Naive thymus-derived CD4-positive, alpha-beta T cell (primary cell): ENCODE results near the gene DGKK. TPM values are rescaled to one million over a fixed set of nuclear protein-coding genes. Genes with fewer than 3 reads are reported as not detected.

Experiments
- ATAC-seq: fragments of 150-1000 bp; cut with Tn5 transposase; 2 replicates; pipeline ENCODE4 v1.10.0; 2021; ENCODE audit warnings: mild to moderate bottlenecking, moderate library complexity
- CTCF ChIA-PET: fragments of 350-600 bp; sonication (Branson Sonifier 250); formaldehyde crosslinking; loops from one replicate; lab custom pipeline; 2021; ENCODE audit warnings: antibody characterized with exemption; lab: Charles Lee
- POLR2A ChIA-PET: fragments of 350-600 bp; sonication (Branson Sonifier 250); formaldehyde crosslinking; loops from one replicate; lab custom pipeline; 2021; ENCODE audit warnings: antibody characterized with exemption, inconsistent platforms; lab: Charles Lee
- DNase-seq, 9 donors: peaks; one replicate each; pipeline versions ENCODE4 v3.0.0 to v3.0.0-alpha.2; 2020 to 2022; ENCODE audit warnings: mixed read lengths in 1 of 9
- H3K27ac ChIP-seq: one replicate; pipeline ENCODE4 v1.7.0; 2013; ENCODE audit warnings: mild to moderate bottlenecking, low read depth, low read length, moderate library complexity
- H3K27me3 ChIP-seq, 2 donors: one replicate each; pipeline ENCODE4 v1.7.0; 2013; ENCODE audit warnings: low read length in 2 of 2, mild to moderate bottlenecking in 2 of 2, moderate library complexity in 2 of 2; ENCODE audit not compliant: control insufficient read depth in 2 of 2, insufficient read depth in 2 of 2
- H3K36me3 ChIP-seq, 3 experiments: 1 replicate in 2 of 3; 2 replicates in 1 of 3; pipeline ENCODE4 v1.7.0; 2013; ENCODE audit warnings: low read length in 3 of 3, mild to moderate bottlenecking in 3 of 3, moderate library complexity in 1 of 3; ENCODE audit not compliant: insufficient read depth in 3 of 3, control insufficient read depth in 2 of 3
- H3K4me1 ChIP-seq, 2 donors: one replicate each; pipeline ENCODE4 v1.7.0; 2013; ENCODE audit warnings: low read length in 2 of 2, mild to moderate bottlenecking in 2 of 2, moderate library complexity in 1 of 2; ENCODE audit not compliant: control insufficient read depth in 2 of 2, insufficient read depth in 2 of 2
- H3K4me3 ChIP-seq: 2 replicates; pipeline ENCODE4 v1.7.0; 2013; ENCODE audit warnings: mild to moderate bottlenecking, low read length
- H3K9me3 ChIP-seq, 3 experiments: 1 replicate in 2 of 3; 2 replicates in 1 of 3; pipeline ENCODE4 v1.7.0; 2013; ENCODE audit warnings: low read length in 3 of 3; ENCODE audit not compliant: control insufficient read depth in 2 of 3
- H3K27ac Mint-ChIP-seq, 9 donors: one replicate each; pipeline ENCODE4 v1.8.0; 2020 to 2022; ENCODE audit warnings: mixed read lengths in 9 of 9, mild to moderate bottlenecking in 8 of 9, moderate library complexity in 5 of 9, inconsistent platforms in 2 of 9
- H3K27me3 Mint-ChIP-seq, 5 donors: one replicate each; pipeline ENCODE4 v1.8.0; 2021 to 2022; ENCODE audit warnings: mixed read lengths in 5 of 5, mild to moderate bottlenecking in 1 of 5
- H3K36me3 Mint-ChIP-seq, 5 donors: one replicate each; pipeline ENCODE4 v1.8.0; 2020 to 2022; ENCODE audit warnings: mixed read lengths in 5 of 5, mild to moderate bottlenecking in 3 of 5, inconsistent platforms in 1 of 5
- H3K4me1 Mint-ChIP-seq, 7 donors: one replicate each; pipeline ENCODE4 v1.8.0; 2020 to 2022; ENCODE audit warnings: mixed read lengths in 7 of 7, mild to moderate bottlenecking in 3 of 7, inconsistent platforms in 1 of 7
- H3K4me3 Mint-ChIP-seq, 10 donors: one replicate each; pipeline ENCODE4 v1.8.0; 2020 to 2022; ENCODE audit warnings: mild to moderate bottlenecking in 10 of 10, mixed read lengths in 10 of 10, moderate library complexity in 6 of 10, inconsistent platforms in 2 of 10
- H3K9me3 Mint-ChIP-seq, 11 donors: one replicate each; pipeline ENCODE4 v1.8.0; 2020 to 2022; ENCODE audit warnings: mixed read lengths in 11 of 11, mild to moderate bottlenecking in 4 of 11, inconsistent platforms in 1 of 11, moderate library complexity in 1 of 11
- intact Hi-C, 2 donors: fragments of 100-400 bp; cut with micrococcal nuclease; formaldehyde crosslinking; loops; one replicate each; pipeline ENCODE4 v1.15.1; 2023
- polyA plus RNA-seq, 2 donors: library from polyadenylated mRNA; unstranded; fragments of 300-500 nt; fragmentation: Illumina TruSeq; gene quantifications; one replicate each; pipeline ENCODE4 v1.2.3, GENCODE V29; 2021
- total RNA-seq, 6 experiments: library from RNA in 5 of 6; stranded (reverse) in 5 of 6; gene quantifications; 1 replicate in 5 of 6; 2 replicates in 1 of 6; pipeline ENCODE4 v1.2.3 and lab custom pipeline; 2021 to 2026

The DGKK gene
- total and polyA plus RNA-seq, 7 experiments from 2014 or later: 0.11 to 0.96 TPM; not detected in 5

GRCh38 chrX:50452782-50453181 lies 17.8 kb downstream of the DGKK start:
- Mint-ChIP-seq H3K4me1 (no peaks in the 10 kb centered on the region), H3K4me3 (no peak overlapping the region), H3K27me3 (peaks cover 0 to 12% (median 5%) of the 10 kb centered on the region in 5 donors), H3K9me3 (peaks cover 0 to 1% (median 0%) of the 10 kb centered on the region in 11 donors), H3K27ac (no peak overlapping the region), H3K36me3 (no peaks in the 10 kb centered on the region)
- Histone ChIP-seq H3K36me3 (no peaks in the 10 kb centered on the region), H3K9me3 (no peaks in the 10 kb centered on the region), H3K4me1 (no peaks in the 10 kb centered on the region), H3K27ac (no peak overlapping the region), H3K27me3 (no peaks in the 10 kb centered on the region), H3K4me3 (no peak overlapping the region)
- DNase-seq (no peak), ATAC-seq (no peak)
- intact Hi-C loops: no loop called here
- CTCF ChIA-PET: no interaction called here
- POLR2A ChIA-PET: no interaction called here

DNA sequence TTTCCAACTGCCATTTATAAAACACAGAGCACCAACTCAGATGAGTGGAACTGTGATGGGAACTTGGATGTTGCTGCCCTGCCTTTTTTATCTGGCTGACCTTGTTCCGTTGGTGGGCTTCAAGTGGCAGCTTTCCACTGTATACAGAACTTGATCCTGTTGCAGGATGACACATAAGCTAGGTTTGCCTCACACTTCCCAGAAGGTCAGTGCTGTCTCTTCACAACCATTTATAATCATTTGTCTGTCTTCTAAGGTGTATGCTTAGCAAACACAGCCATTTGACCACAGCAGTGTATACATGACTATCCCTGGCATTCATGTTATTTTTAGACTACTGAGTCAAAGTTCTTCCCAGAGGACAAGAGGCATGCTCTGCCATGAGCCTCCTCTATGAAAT lies 20.3 kb downstream of the DGKK start:
- ChIA-PET CTCF (no interaction called here), POLR2A (no interaction called here)
- Histone ChIP-seq H3K9me3 (no peaks in the 10 kb centered on the region), H3K27me3 (no peaks in the 10 kb centered on the region), H3K4me1 (no peaks in the 10 kb centered on the region), H3K27ac (no peak overlapping the region), H3K4me3 (no peak overlapping the region), H3K36me3 (no peaks in the 10 kb centered on the region)
- Mint-ChIP-seq H3K27ac (no peak overlapping the region), H3K36me3 (no peaks in the 10 kb centered on the region), H3K27me3 (peaks cover 0 to 12% (median 5%) of the 10 kb centered on the region in 5 donors), H3K4me3 (no peak overlapping the region), H3K4me1 (no peaks in the 10 kb centered on the region), H3K9me3 (peaks cover 0 to 1% (median 0%) of the 10 kb centered on the region in 11 donors)
- intact Hi-C loops: no loop called here
- no peak for DNase-seq
- ATAC-seq: no peak

GRCh38 chrX:50448565-50448964 lies 22.1 kb downstream of the DGKK start:
- Mint-ChIP-seq H3K4me3 (no peak overlapping the region), H3K4me1 (no peaks in the 10 kb centered on the region), H3K9me3 (peaks cover 0 to 2% (median 0%) of the 10 kb centered on the region in 11 donors), H3K27ac (no peak overlapping the region), H3K27me3 (peaks cover 0 to 11% (median 3%) of the 10 kb centered on the region in 5 donors), H3K36me3 (no peaks in the 10 kb centered on the region)
- CTCF ChIA-PET: no interaction called here
- no peaks in the 10 kb centered on the region for H3K27me3 ChIP-seq
- H3K4me1 ChIP-seq: no peaks in the 10 kb centered on the region
- intact Hi-C loops: no loop called here
- POLR2A ChIA-PET: no interaction called here
- ATAC-seq: peak; percentile 34
- peak in 1 of 9 donors; percentile 1 for DNase-seq
- no peaks in the 10 kb centered on the region for H3K36me3 ChIP-seq
- no peak overlapping the region for H3K4me3 ChIP-seq
- no peak overlapping the region for H3K27ac ChIP-seq
- H3K9me3 ChIP-seq: no peaks in the 10 kb centered on the region

DNA sequence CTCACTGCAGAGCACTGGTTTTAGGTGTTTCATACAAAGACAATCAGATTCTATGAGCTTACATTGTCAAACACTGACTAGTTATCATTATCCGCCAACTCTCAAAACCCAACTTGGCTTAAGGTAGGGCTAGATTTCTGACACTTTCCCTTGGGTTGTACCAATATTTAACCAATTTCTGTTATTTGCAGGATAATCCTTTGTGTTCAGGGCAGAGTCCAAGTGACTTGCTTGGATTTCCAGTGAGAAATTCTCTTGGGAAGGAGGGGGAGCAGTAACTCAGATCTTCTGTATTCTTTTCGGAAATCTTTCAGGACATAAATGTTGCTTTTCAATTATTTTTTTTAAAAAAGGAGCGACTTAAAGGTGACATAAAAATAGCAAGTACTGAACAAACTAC lies 23.1 kb downstream of the DGKK start:
- DNase-seq (no peak), ATAC-seq (no peak)
- Mint-ChIP-seq H3K9me3 (peaks cover 0 to 2% (median 0%) of the 10 kb centered on the region in 11 donors), H3K36me3 (no peaks in the 10 kb centered on the region), H3K4me1 (no peaks in the 10 kb centered on the region), H3K4me3 (no peak overlapping the region), H3K27ac (no peak overlapping the region), H3K27me3 (peaks cover 0 to 11% (median 3%) of the 10 kb centered on the region in 5 donors)
- Histone ChIP-seq H3K36me3 (no peaks in the 10 kb centered on the region), H3K27ac (no peak overlapping the region), H3K9me3 (no peaks in the 10 kb centered on the region), H3K4me1 (no peaks in the 10 kb centered on the region), H3K27me3 (no peaks in the 10 kb centered on the region), H3K4me3 (no peak overlapping the region)
- intact Hi-C loops: no loop called here
- ChIA-PET CTCF (no interaction called here), POLR2A (no interaction called here)

- DNase-seq (no peak), ATAC-seq (no peak)
- Histone ChIP-seq H3K27ac (no peak overlapping the region), H3K4me3 (no peak overlapping the region), H3K9me3 (no peaks in the 10 kb centered on the region), H3K4me1 (no peaks in the 10 kb centered on the region), H3K36me3 (no peaks in the 10 kb centered on the region), H3K27me3 (no peaks in the 10 kb centered on the region)
- Mint-ChIP-seq H3K4me1 (peaks cover 0 to 8% (median 0%) of the 10 kb centered on the region in 7 donors), H3K4me3 (no peak overlapping the region), H3K9me3 (peaks cover 0 to 2% (median 0%) of the 10 kb centered on the region in 11 donors), H3K27ac (no peak overlapping the region), H3K27me3 (peaks cover 0 to 6% (median 0%) of the 10 kb centered on the region in 5 donors), H3K36me3 (no peaks in the 10 kb centered on the region)
- POLR2A ChIA-PET: no interaction called here
- intact Hi-C loops: no loop called here
- CTCF ChIA-PET: no interaction called here
Observed at GRCh38 chrX:50442426-50443116, 28.1 kb downstream of the DGKK start.

DNA sequence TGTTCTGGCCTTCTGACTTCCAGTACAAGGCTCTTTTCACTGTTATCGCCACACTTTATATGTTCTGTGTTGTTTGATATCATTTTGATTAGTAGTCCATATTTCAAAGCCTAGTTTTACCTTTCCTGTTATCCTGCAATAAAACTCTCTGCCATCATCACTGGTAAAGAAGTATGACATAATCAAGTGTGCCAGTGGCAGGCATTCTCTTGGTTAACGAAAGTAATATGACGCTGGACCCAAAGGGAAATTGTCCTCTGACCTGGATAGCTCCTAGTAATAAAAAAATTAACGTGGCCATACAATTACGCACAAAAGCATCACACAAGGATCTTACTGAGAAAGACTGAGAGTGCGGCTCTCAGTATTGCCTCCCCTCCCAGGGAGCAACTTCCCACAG lies 33.8 kb downstream of the DGKK start:
- H3K4me1 Mint-ChIP-seq: peaks cover 0 to 12% (median 0%) of the 10 kb centered on the region in 7 donors
- no peak overlapping the region for H3K27ac Mint-ChIP-seq
- Histone ChIP-seq H3K27ac (no peak overlapping the region), H3K4me1 (no peaks in the 10 kb centered on the region), H3K4me3 (no peak overlapping the region), H3K27me3 (no peaks in the 10 kb centered on the region), H3K9me3 (no peaks in the 10 kb centered on the region), H3K36me3 (no peaks in the 10 kb centered on the region)
- peaks cover 0 to 3% (median 0%) of the 10 kb centered on the region in 5 donors for H3K36me3 Mint-ChIP-seq
- ATAC-seq (no peak), DNase-seq (no peak)
- no peaks in the 10 kb centered on the region for H3K9me3 Mint-ChIP-seq
- no peak overlapping the region for H3K4me3 Mint-ChIP-seq
- H3K27me3 Mint-ChIP-seq: peaks cover 0 to 5% (median 0%) of the 10 kb centered on the region in 5 donors
- ChIA-PET CTCF (no interaction called here), POLR2A (no interaction called here)
- intact Hi-C loops: no loop called here

- H3K4me3 ChIP-seq: no peak overlapping the region
- H3K36me3 ChIP-seq: no peaks in the 10 kb centered on the region
- ATAC-seq (no peak), DNase-seq (no peak)
- H3K9me3 Mint-ChIP-seq: no peaks in the 10 kb centered on the region
- POLR2A ChIA-PET: no interaction called here
- CTCF ChIA-PET: no interaction called here
- no peak overlapping the region for H3K4me3 Mint-ChIP-seq
- no peak overlapping the region for H3K27ac Mint-ChIP-seq
- H3K27me3 Mint-ChIP-seq: peaks cover 0 to 5% (median 3%) of the 10 kb centered on the region in 5 donors
- H3K27ac ChIP-seq: no peak overlapping the region
- peaks cover 0 to 3% (median 0%) of the 10 kb centered on the region in 5 donors for H3K36me3 Mint-ChIP-seq
- no peaks in the 10 kb centered on the region for H3K27me3 ChIP-seq
- intact Hi-C loops: no loop called here
- H3K4me1 Mint-ChIP-seq: peaks cover 0 to 7% (median 0%) of the 10 kb centered on the region in 7 donors
- no peaks in the 10 kb centered on the region for H3K4me1 ChIP-seq
- no peaks in the 10 kb centered on the region for H3K9me3 ChIP-seq
Observed at GRCh38 chrX:50432829-50433289, 37.8 kb downstream of the DGKK start.
